TTC549 (cell line): ENCODE measurements around the gene ZNF319.

Experiments
- FAIRE-seq: peaks from 2 replicates; lab custom pipeline; 2012; peaks lifted over from hg19 to GRCh38; lab: Jason Lieb, UNC

The ZNF319 gene

GRCh38 chr16:57977418-57978069, 22.9 kb downstream of the ZNF319 start:
- FAIRE-seq, result no peak

- FAIRE-seq, result no peak
Observed at GRCh38 chr16:57976331-57976796, 24.1 kb downstream of the ZNF319 start.

- FAIRE-seq, result no peak
Observed at GRCh38 chr16:57972306-57972705, 28.2 kb downstream of the ZNF319 start.

- FAIRE-seq, result no peak
Observed at GRCh38 chr16:57971848-57972247, 28.6 kb downstream of the ZNF319 start.

- FAIRE-seq, result no peak
Observed at GRCh38 chr16:57970970-57971369, 29.5 kb downstream of the ZNF319 start, which contains the start of gene CNGB1. Gene CNGB1 (minus strand): TSS chr16:57971128. CDS start chr16:57967286, 3,842 bp downstream.

GRCh38 chr16:57970319-57970718, 30.2 kb downstream of the ZNF319 start:
- no peak for FAIRE-seq

- no peak for FAIRE-seq
Observed at GRCh38 chr16:57969451-57970123, 30.9 kb downstream of the ZNF319 start.

- no peak for FAIRE-seq
Observed at GRCh38 chr16:57967916-57968315, 32.6 kb downstream of the ZNF319 start.

- no peak for FAIRE-seq
Observed at GRCh38 chr16:57966986-57967385, 33.5 kb downstream of the ZNF319 start.

- FAIRE-seq, result no peak
Observed at GRCh38 chr16:57966204-57966771, 34.2 kb downstream of the ZNF319 start.

- no peak for FAIRE-seq
Observed at GRCh38 chr16:57964157-57964700, 36.2 kb downstream of the ZNF319 start.

GRCh38 chr16:57962756-57963155, 37.7 kb downstream of the ZNF319 start:
- no peak for FAIRE-seq

- FAIRE-seq, result no peak
Observed at GRCh38 chr16:57962046-57962445, 38.4 kb downstream of the ZNF319 start.

- FAIRE-seq, result no peak
Observed at GRCh38 chr16:57961538-57961937, 38.9 kb downstream of the ZNF319 start.

GRCh38 chr16:57960826-57961472, 39.5 kb downstream of the ZNF319 start:
- FAIRE-seq, result no peak

GRCh38 chr16:57960310-57960709, 40.2 kb downstream of the ZNF319 start:
- no peak for FAIRE-seq

GRCh38 chr16:57959804-57960203, 40.7 kb downstream of the ZNF319 start:
- no peak for FAIRE-seq

GRCh38 chr16:57959121-57959520, 41.4 kb downstream of the ZNF319 start:
- FAIRE-seq, result no peak

GRCh38 chr16:57958544-57958943, 41.9 kb downstream of the ZNF319 start:
- no peak for FAIRE-seq

GRCh38 chr16:57957673-57958392, 42.6 kb downstream of the ZNF319 start:
- FAIRE-seq, result no peak

GRCh38 chr16:57956924-57957672, 43.4 kb downstream of the ZNF319 start:
- no peak for FAIRE-seq
